DMS153 treated with DMSO at 0.1 percent for 48 hours (cell line): ENCODE results near the gene KHDC4.
A peak's percentile ranks its signal among the peaks of the same experiment; 100 is the strongest.

Source experiments
- DNase-seq: peaks from one replicate; lab custom pipeline; 2025; ENCODE audit not compliant: unreplicated experiment; lab: John Stamatoyannopoulos, UW

Gene KHDC4

DNA sequence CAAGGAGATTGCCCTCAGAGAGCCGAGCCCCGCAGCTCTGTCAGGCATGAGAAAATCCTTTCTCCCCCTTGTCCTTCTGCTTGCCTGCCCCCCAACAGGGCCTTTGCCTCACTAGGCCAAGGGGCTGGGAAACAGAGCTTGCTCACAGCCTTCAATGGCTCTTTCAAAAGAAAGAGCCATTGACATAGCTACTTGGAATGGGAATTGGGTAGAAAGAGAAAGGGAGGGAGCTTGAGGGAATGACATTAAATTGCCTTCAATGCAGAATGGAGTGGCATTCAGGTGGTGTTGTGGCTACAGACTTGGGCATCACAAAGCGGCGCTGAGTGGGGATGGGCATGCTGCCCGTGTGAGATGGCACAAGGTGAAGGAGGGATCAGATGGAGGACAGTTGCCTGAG lies 61.7 kb downstream of the KHDC4 start:
- DNase-seq, result no peak

DNA sequence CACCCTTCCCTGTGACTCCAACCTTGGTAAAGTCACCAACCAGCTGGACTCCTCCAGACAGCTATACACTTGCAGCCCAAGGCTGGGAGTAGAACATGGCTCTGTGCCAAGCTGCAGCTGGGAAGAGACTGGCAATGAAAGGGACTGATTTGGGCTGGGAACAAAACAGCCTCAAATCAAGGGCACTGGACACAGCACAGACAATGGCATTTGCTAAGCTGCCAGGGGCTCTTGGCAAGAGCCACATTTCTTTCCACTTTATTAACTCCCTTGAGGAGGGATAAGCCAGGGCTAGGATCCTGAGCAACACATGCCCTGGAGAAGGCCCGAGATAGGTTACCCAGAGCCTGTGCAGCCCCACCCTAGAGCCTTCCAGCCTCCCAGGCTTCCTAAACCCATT lies 62.8 kb downstream of the KHDC4 start:
- peak; percentile 22 for DNase-seq

DNA sequence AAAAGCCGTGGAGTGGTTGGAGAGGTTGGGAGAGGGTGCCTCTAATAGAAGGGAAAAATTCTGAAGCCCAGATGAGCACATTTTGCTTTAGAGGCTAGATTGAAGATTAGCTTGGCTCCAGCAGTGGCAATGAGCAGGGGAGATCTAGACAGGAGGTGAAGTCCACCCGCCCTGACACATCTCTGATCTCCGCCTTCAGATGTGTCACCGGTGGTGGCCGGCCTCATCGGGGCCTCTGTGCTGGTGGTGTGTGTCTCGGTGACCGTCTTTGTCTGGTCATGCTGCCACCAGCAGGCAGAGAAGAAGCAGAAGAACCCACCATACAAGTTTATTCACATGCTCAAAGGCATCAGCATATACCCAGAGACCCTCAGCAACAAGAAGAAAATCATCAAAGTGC lies 66.4 kb downstream of the KHDC4 start:
- no peak for DNase-seq

DNA sequence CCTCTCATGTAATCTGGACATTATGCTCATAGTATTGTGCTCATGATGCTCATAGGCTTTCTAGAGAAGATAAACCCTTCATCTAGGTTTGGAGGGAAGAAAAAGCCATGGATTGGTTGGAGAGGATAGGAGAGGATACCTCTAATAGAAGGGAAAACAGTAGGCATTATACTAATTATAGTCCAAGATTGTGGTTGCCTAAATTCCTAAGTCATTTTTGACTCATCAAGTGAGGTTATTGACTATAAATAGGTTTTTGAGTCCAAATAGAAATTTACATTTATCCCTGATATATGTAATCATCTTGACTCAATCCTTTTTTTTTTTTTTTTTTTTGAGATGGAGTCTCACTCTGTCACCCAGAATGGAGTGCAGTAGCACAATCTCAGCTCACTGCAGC lies 69.8 kb downstream of the KHDC4 start:
- DNase-seq, result no peak
